NCI-H1694 treated with DMSO at 0.1 percent for 48 hours (cell line): ENCODE data around the gene ADGRE2.
"Not testable (repeated sequence)": the region's sequence is repeated elsewhere in the genome, so short reads cannot be mapped to it uniquely, and the experiment has no call there.

Experiments
- DNase-seq: peaks from one replicate; lab custom pipeline; 2025; lab: John Stamatoyannopoulos, UW

Gene ADGRE2

GRCh38 chr19:14778110-14778845 is at the start of gene ADGRE2:
Gene ADGRE2, minus strand, starts transcription at chr19:14778560. Its CDS starts 1,804 bp downstream, at chr19:14776756.
- DNase-seq, result not testable (repeated sequence)

DNA sequence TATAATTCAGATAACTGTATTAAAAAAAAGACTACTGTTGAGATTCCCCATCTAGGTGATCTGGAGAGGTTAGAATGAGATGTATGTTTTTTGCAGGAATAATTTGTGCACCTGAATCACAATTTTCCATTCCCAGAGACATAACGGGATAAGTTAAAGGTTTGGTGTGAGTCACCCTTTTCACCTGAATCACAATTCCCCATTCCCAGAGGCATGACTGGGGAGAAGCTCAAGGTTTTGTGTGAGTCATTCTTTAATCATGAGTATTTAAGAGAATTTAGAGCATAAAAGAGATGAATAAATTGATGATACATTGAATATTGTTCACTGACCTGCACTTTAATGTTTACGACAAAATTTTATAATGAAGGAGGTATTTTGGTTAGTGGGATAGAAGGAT is 47.6 kb upstream of the ADGRE2 start:
- no peak for DNase-seq

DNA sequence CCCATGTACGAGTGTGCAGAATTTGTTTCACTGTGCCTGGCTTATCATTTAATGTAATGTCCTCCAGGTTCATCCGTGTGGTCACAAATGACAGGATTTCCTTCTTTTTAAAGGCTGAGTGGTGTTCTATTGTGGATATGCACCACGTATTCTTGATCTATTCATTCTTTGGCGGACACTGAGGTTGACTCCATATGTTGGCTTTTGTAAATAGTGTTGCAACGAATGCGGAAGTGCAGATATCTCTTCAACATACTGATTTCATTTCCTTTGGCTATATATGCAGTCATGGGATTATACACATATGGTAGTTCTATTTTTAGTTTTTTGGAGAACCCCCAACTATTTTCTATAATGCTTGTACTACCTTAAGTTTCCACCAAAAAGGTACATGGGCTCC is 43.6 kb upstream of the ADGRE2 start:
- DNase-seq, result no peak

DNA sequence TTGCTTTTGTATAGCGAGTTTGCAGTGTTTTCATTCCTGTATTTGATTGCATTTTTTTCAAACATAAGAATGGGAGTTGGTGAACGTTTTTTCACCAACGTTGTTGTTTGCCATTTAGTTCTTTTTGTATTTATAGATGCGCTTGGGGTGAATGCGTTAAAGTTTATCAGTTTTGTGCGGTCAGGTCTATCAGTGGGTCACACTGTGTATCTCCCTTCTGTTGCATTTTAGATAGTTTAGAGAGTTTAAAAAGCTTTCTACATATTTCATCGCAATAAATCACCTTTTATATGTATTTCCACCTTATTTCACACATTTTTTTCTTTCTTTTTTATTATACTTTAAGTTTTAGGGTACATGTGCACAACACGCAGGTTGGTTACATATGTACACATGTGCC is 40.2 kb upstream of the ADGRE2 start:
- DNase-seq, result no peak

- DNase-seq, result no peak
These were observed 38.7 kb upstream of the ADGRE2 start for GRCh38 chr19:14817052-14817451.

DNA sequence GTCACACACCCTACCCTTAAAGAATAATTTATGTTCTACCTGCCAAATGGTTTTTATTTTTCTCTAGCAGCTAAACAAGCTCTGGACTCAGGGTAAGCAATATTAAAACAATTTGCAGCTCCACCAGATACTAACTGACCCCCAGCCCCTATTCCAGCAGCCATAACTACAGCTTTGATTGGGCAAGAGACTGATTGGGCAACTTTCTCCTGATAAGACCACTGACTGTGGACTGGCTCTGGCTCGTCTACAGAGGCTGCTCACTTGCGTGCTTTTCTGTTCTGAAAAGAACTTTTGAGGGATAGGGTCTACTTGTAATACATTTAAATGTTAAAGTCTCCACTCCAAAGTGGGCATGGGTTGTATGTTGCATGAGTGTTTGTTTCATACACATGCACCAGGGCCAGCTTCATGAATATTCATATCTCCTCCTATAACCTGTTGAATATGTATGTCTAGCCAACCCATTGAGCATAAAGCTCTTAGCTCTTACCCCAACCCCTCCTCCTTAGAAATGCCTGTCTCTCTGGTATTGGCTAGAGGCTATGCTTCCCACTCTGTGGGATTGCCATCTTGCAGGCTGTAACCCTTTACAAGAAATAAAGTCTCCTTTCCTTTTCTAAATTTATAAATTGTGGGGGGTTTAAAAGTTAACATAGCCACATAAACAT is 36.8 kb upstream of the ADGRE2 start:
- no peak for DNase-seq

- DNase-seq, result no peak
These were observed 31.1 kb upstream of the ADGRE2 start for GRCh38 chr19:14809272-14810057.

GRCh38 chr19:14804765-14805164 is 26.4 kb upstream of the ADGRE2 start:
- DNase-seq, result no peak

DNA sequence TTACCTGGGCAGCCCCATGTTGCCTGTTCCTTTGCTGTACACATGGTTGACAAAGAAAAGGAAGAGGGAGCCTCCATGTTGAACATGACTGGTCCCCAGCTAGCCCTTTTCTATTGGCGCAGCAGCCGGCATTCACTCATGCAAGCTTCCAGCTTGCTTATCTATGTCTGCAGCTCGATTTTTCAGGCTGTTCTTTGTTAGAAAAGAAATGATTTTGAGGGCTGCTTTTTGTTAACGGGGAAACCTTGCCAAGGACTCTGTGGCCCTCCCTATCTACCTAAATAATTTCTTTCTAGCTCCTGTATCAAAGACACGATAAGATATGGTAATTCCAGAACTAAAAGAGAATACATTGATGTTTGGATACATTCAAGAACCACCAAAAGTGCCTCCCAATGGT is 20.4 kb upstream of the ADGRE2 start:
- no peak for DNase-seq

GRCh38 chr19:14796021-14796420 is 17.7 kb upstream of the ADGRE2 start:
- DNase-seq, result no peak

- DNase-seq, result no peak
These were observed 16.8 kb upstream of the ADGRE2 start for GRCh38 chr19:14795078-14795721.

DNA sequence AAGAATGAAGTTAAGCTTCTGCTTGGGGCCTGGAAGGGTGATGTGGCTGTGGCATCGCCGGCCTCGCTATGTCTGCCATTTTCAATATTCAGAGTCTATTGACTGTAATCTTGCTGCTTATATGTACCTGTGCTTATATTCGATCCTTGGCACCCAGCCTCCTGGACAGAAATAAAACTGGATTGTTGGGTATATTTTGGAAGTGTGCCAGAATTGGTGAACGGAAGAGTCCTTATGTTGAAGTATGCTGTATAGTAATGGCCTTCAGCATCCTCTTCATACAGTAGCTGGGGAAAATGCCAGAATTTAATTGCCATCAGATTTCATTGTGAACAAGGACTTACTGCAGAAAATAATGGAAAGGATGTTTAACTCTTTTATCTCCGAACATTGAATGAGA is 13.9 kb upstream of the ADGRE2 start:
- DNase-seq, result not testable (repeated sequence)

DNA sequence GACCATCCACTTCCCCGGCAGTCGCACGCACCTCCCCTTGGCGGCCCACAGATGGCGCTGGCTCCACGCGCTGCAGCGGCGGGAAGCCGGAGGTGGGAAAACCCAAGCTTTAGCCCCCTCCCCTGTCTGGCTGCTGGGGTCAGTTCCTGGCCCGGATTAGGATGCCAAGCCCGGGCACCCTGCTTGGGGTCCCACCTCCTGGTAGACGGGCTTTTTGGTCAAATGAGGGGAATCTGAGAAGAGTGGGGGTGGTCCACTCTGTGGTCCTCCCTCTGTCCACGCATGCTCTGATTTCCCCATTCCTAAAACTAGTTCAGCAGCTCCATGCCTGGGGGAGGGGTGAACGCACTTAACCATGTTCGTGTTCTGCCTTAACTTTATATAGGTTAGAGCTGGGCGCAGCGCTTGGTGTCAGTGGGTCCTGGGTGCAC is 8.1 kb upstream of the ADGRE2 start:
- no peak for DNase-seq

DNA sequence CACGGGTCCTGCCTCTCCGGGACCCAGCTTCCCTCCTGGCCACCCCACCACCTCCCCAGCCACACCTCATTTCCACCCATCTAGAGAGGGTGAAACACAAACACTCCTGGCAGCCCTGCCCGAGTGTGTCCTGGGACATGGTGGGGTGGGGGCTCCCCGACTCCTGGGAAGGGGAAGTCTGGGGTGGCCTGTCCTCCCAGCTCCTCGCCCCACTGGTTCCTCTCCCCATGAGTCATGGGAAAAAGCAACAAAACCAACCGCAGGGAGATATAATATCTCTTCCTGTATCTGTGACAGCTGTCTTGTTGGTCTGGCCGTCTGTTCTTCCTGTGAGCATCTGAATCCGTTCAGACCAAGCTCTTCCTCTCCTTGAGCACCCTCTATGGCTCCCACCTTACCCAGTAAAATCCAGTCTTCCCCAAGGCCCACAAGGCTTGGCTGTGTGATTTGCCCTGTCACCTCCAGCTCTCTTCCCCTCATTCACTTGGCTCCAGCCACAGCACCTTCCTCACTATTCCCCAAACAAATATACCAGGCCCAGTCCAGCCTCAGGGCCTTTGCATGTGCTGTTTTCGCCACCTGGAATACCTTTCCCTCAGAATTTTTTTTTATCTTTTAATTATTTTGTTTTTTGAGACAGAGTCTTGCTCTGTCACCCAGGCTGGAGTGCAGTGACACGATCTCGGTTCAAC is 6.9 kb upstream of the ADGRE2 start:
- not testable (repeated sequence) for DNase-seq

DNA sequence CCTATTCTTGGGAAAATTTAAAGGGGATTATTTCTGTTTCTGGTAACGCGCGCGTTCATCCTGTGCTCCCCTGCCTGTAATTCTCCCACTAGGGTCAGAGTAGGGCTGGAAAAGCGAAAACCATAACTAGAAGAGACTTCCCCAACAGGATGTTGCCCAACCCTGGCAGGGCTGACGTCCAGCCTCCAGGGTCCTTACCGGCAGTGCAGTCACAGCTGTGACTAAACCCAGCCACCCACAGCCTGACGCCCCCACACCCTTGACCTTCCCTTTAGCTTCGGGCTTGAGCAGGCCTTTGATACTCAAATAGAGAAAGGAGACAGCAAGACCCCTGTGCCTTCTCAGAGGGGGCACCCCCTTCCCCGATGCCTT is 6.4 kb upstream of the ADGRE2 start:
- DNase-seq, result not testable (repeated sequence)

DNA sequence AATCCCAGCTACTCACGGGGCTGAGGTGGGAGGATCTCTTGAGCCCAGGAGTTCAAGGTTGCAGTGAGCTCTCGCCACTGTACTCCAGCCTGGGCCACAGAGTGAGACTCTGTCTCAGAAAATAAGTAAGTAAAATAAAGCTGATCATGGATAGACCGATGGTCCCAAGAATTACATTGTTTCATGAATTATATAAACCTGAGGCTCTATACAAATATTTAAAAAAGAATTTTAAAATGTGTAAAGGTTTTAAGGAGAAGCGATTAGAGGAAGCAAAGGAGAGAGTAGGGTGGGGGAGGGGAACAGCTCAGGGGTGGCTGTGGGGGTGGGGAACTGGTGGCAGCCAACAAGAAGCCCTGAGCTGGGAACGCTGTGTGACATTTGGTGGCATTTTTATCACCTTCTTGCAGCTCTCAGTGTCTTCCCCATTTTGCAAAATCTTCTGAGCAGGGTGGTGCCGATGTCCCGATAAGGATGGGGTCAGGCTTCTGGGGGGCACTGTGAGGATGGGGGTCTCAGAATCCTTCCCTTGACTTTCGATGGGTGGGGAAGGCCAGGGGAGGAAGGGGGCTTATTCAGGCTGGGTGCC is 5.1 kb upstream of the ADGRE2 start:
- not testable (repeated sequence) for DNase-seq

DNA sequence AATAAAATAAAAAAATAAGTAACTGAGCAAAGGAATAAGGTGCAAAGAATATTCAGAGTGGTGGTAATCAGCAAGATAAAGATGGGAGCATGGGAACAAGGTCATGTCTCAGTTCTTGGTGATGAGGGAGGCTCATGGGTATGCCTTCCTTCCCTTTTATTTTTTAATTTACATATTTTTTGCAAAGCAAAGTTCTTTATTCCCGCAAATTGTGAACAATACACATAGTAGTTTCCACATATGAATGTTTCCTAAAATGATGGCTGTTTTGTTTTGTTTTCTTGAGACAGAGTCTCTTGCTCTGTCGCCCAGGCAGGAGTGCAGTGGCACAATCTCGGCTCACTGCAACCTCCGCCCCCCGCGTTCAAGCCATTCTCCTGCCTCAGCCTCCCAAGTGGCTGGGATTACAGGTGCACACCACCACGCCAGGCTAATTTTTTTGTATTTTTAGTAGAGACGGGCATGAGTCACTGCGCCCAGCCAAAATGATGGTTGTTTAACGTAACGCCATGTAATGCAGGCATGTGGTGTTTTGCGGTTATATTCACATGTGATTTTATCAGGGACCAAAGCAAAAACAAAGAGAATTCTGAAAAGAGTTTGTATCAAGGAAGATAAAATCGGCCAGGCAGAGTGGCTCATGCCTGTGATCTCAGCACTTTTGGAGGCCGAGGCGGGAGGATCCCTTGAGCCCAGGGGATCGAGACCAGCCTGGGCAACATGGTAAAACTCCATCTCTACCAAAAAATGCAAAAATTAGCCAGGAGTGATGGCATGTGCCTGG is 4.5 kb upstream of the ADGRE2 start:
- no peak for DNase-seq

DNA sequence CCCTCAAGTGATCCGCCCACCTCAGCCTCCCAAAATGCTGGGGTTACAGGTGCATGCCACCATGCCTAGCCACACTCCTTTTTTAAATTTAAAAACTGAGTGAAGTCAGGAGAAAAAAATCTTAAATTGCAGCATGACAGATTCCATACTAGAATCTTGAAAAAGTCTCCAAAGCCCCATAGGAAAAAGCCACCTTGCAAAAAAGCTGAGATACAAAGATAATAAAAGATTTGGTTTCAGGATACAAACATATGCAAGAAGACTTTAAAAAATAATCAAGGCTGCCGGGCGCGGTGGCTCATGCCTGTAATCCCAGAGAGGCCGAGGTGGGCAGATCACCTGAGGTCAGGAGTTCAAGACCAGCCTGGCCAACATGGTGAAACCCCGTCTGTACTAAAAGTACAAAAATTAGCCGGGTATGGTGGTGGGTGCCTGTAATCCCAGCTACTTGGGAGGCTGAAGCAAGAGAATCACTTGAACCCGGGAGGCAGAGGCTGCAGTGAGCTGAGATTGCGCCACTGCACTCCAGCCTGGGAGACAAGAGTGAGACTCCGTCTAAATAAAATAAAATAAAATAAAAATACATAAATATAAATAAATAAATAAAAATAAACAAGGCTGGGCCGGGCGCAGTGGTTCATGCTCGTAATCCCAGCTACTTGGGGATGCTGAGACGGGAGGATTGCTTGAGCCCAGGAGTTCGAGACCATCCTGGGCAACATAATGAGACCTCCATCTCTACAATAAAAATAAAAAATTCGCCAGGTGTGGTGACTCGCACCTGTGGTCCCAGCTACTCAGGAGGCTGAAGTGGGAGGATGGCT is 3.6 kb upstream of the ADGRE2 start:
- not testable (repeated sequence) for DNase-seq

- not testable (repeated sequence) for DNase-seq
These were observed 2.4 kb upstream of the ADGRE2 start for GRCh38 chr19:14780622-14781225.
